Fibroblast of lung (primary cell): ENCODE measurements around the gene MYRF. TPM values are rescaled to one million over a fixed set of nuclear protein-coding genes. Genes with fewer than 3 reads are reported as not detected.

ENCODE experiments used
- DNase-seq, 2 donors: peaks; one replicate each; pipeline versions ENCODE4 v3.0.0 to v3.0.0-alpha.2; 2010; ENCODE audit warnings: low read depth in 2 of 2
- H2AFZ ChIP-seq: 2 replicates; pipeline ENCODE4 v1.5.1; 2012; ENCODE audit warnings: low read length, control low read depth, inconsistent platforms
- H3K27ac ChIP-seq: 2 replicates; pipeline ENCODE4 v1.5.1; 2011; ENCODE audit warnings: low read length, control low read depth; ENCODE audit not compliant: insufficient read depth
- H3K27me3 ChIP-seq: 2 replicates; pipeline ENCODE4 v1.5.1; 2011; ENCODE audit warnings: mild to moderate bottlenecking, low read length; ENCODE audit not compliant: control insufficient read depth, insufficient read depth
- H3K36me3 ChIP-seq: 2 replicates; pipeline ENCODE4 v1.5.1; 2011; ENCODE audit warnings: low read length; ENCODE audit not compliant: control insufficient read depth, insufficient read depth
- H3K4me1 ChIP-seq: 2 replicates; pipeline ENCODE4 v1.5.1; 2011; ENCODE audit warnings: low read length; ENCODE audit not compliant: control insufficient read depth, insufficient read depth; ENCODE audit errors: extremely low read depth
- H3K4me2 ChIP-seq: 2 replicates; pipeline ENCODE4 v1.5.1; 2011; ENCODE audit warnings: low read length, control low read depth; ENCODE audit not compliant: insufficient read depth; ENCODE audit errors: extremely low read depth
- H3K4me3 ChIP-seq, 4 experiments: fragments of 200-600 bp in 1 of 4; sonication (generic) in 1 of 4; replicated peaks in 1 of 4; 2 replicates each; pipeline ENCODE4 v1.5.1; 2011 to 2016; ENCODE audit warnings: low read length in 4 of 4, low read depth in 3 of 4, mild to moderate bottlenecking in 3 of 4, control low read depth in 2 of 4, inconsistent platforms in 1 of 4, mixed read lengths in 1 of 4; ENCODE audit not compliant: insufficient read depth in 1 of 4; ENCODE audit errors: control extremely low read depth in 1 of 4
- H3K79me2 ChIP-seq: 2 replicates; pipeline ENCODE4 v1.5.1; 2012; ENCODE audit warnings: mild to moderate bottlenecking, low read length, inconsistent platforms; ENCODE audit not compliant: control insufficient read depth, insufficient read depth
- H3K9ac ChIP-seq: 2 replicates; pipeline ENCODE4 v1.5.1; 2011; ENCODE audit warnings: mild to moderate bottlenecking, low read length, control low read depth; ENCODE audit not compliant: insufficient read depth
- H3K9me3 ChIP-seq: 2 replicates; pipeline ENCODE4 v1.5.1; 2012; ENCODE audit warnings: low read depth, low read length; ENCODE audit not compliant: control insufficient read depth, insufficient read depth
- H4K20me1 ChIP-seq: 2 replicates; pipeline ENCODE4 v1.5.1; 2011; ENCODE audit warnings: low read length; ENCODE audit not compliant: control insufficient read depth, insufficient read depth; ENCODE audit errors: extremely low read depth
- CTCF ChIP-seq, 2 donors: IDR thresholded peaks in 1 of 2; conservative IDR thresholded peaks in 1 of 2; 1 replicate in 1 of 2; 2 replicates in 1 of 2; pipeline ENCODE4 v1.5.1; 2011 to 2012; ENCODE audit warnings: low read length in 2 of 2, control low read depth in 1 of 2, inconsistent platforms in 1 of 2, low read depth in 1 of 2, mild to moderate bottlenecking in 1 of 2
- EZH2 ChIP-seq: IDR thresholded peaks from 2 replicates; pipeline ENCODE4 v1.5.1; 2012; ENCODE audit warnings: low read length, control low read depth, mild to moderate bottlenecking; ENCODE audit errors: missing control alignments
- polyA plus RNA-seq, 2 donors: library from polyadenylated mRNA; depleted of rRNA in 1 of 2; stranded (reverse) in 1 of 2; unstranded in 1 of 2; fragments of >200 nt; gene quantifications; 2 replicates each; pipeline ENCODE4 v1.2.1, GENCODE V29; 2011 to 2012; ENCODE audit warnings: missing spikeins in 1 of 2
- total RNA-seq: library from RNA; depleted of rRNA; stranded (reverse); fragments of >200 nt; gene quantifications from 2 replicates; pipeline ENCODE4 v1.2.1, GENCODE V29; 2014

Gene MYRF
- total and polyA plus RNA-seq, 2 donors (not counting 1 experiment from before 2014, with no cell fraction given) = 0.10 to 0.17 TPM

- Histone ChIP-seq H3K36me3 (peaks cover 17% of the 10 kb centered on the region), H3K4me1 (peaks cover 24% of the 10 kb centered on the region), H3K4me3 (peak overlapping the region; percentile 83 to 98 (median 88)), H2AFZ (no peak overlapping the region), H3K9me3 (no peaks in the 10 kb centered on the region), H3K4me2 (peak overlapping the region; percentile 99), H3K9ac (no peak overlapping the region), H4K20me1 (peaks cover 2% of the 10 kb centered on the region), H3K79me2 (peaks cover 61% of the 10 kb centered on the region), H3K27ac (peak overlapping the region; percentile 75), H3K27me3 (no peaks in the 10 kb centered on the region)
- TF ChIP-seq EZH2 = no peak
- no peak for TF ChIP-seq CTCF (conservative IDR thresholded peaks at IDR 0.05 in 1 of 2, IDR thresholded peaks at IDR 0.05 in 1 of 2; ENCODE audit: low read depth in 1 of 2, low read length in 2 of 2)
- DNase-seq = no peak
These were observed 77.4 kb downstream of the MYRF start for GRCh38 chr11:61829806-61830205.

- peaks cover 26% of the 10 kb centered on the region for H3K4me1 ChIP-seq
- no peaks in the 10 kb centered on the region for H3K9me3 ChIP-seq
- no peak overlapping the region for H2AFZ ChIP-seq
- peak in 1 of 2 donors; percentile 46 for DNase-seq
- TF ChIP-seq EZH2 (no peak), CTCF (conservative IDR thresholded peaks at IDR 0.05 in 1 of 2, IDR thresholded peaks at IDR 0.05 in 1 of 2; ENCODE audit: low read depth in 1 of 2, low read length in 2 of 2) (no peak)
- H3K79me2 ChIP-seq = peaks cover 64% of the 10 kb centered on the region
- peak overlapping the region; percentile 83 to 98 (median 88) for H3K4me3 ChIP-seq
- H3K9ac ChIP-seq = no peak overlapping the region
- H3K27ac ChIP-seq = no peak overlapping the region
- H4K20me1 ChIP-seq = peaks cover 2% of the 10 kb centered on the region
- H3K27me3 ChIP-seq = no peaks in the 10 kb centered on the region
- H3K4me2 ChIP-seq = peak overlapping the region; percentile 99
- peaks cover 17% of the 10 kb centered on the region for H3K36me3 ChIP-seq
These were observed 78.0 kb downstream of the MYRF start for GRCh38 chr11:61830237-61831105.

DNA sequence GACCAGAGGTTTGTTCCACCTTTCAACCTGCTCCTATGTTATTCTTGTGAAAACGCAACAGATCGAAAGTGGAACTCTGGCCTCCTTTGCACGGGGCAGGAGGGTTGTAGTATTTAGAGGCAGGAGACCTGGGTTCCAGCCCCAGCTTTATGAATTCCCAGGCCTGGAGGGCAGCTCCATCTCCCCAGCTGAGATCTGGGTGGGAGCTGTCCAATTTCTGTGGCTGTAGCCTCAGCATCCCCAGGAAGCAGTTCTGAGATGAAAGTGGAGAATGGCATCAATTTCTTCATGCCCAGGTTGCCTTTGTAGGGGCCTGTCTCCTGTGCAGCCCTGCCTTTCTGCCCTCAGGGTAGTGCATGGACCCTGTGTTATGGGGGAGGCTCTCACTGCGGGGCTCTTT is 79.8 kb downstream of the MYRF start:
- Histone ChIP-seq H3K36me3 (peaks cover 17% of the 10 kb centered on the region), H4K20me1 (peaks cover 2% of the 10 kb centered on the region), H3K9ac (no peak overlapping the region), H3K4me1 (peaks cover 22% of the 10 kb centered on the region), H2AFZ (no peak overlapping the region), H3K27ac (no peak overlapping the region), H3K27me3 (no peaks in the 10 kb centered on the region), H3K4me3 (peak overlapping the region in 1 of 4 experiments; percentile 98), H3K79me2 (peaks cover 77% of the 10 kb centered on the region), H3K9me3 (no peaks in the 10 kb centered on the region), H3K4me2 (no peak overlapping the region)
- DNase-seq = no peak
- TF ChIP-seq CTCF (conservative IDR thresholded peaks at IDR 0.05 in 1 of 2, IDR thresholded peaks at IDR 0.05 in 1 of 2; ENCODE audit: low read depth in 1 of 2, low read length in 2 of 2) (no peak), EZH2 (no peak)
